HL-60 (cell line): ENCODE data around the gene TRPC4AP.

Experiments
- DNase-seq, 2 experiments: peaks; one replicate each; pipeline ENCODE4 v3.0.0-alpha.2; 2010 to 2020; ENCODE audit warnings: low read depth in 1 of 2, low spot score in 1 of 2
- H3K27ac ChIP-seq: fragments of 250-450 bp; sonication (Bioruptor Pico); replicated peaks from 2 replicates; pipeline ENCODE4 v1.5.1; 2020; ENCODE audit warnings: mild to moderate bottlenecking, moderate library complexity
- H3K27me3 ChIP-seq: fragments of 250-450 bp; sonication (Bioruptor Pico); 2 replicates; pipeline ENCODE4 v1.5.1; 2021; ENCODE audit warnings: mild to moderate bottlenecking, moderate library complexity; ENCODE audit not compliant: insufficient read depth, poor library complexity, severe bottlenecking
- H3K4me3 ChIP-seq: replicated peaks from 2 replicates; pipeline ENCODE4 v1.5.1; 2011; ENCODE audit warnings: mild to moderate bottlenecking, control low read depth, low read length; ENCODE audit not compliant: insufficient read depth
- CTCF ChIP-seq: IDR thresholded peaks from one replicate; pipeline ENCODE4 v1.5.1; 2011; ENCODE audit warnings: low read length, control low read depth, inconsistent platforms; ENCODE audit not compliant: insufficient read depth
- GABPA ChIP-seq: IDR thresholded peaks from 2 replicates; pipeline ENCODE4 v1.6.1; 2012; ENCODE audit warnings: low read depth
- POLR2AphosphoS5 ChIP-seq: IDR thresholded peaks from 2 replicates; pipeline ENCODE4 v1.6.1; 2012; ENCODE audit warnings: low read depth
- SPI1 ChIP-seq: IDR thresholded peaks from 2 replicates; pipeline ENCODE4 v1.6.1; 2012; ENCODE audit warnings: low read depth, mild to moderate bottlenecking, borderline replicate concordance
- TF ChIP-seq, protein P1 (sequence below): IDR thresholded peaks from 2 replicates; pipeline ENCODE4 v1.6.1; 2012; ENCODE audit warnings: low read depth; ENCODE audit not compliant: insufficient replicate concordance

The TRPC4AP gene

GRCh38 chr20:35006531-35006971 lies 86.1 kb downstream of the TRPC4AP start:
- TF ChIP-seq, protein P1, sequence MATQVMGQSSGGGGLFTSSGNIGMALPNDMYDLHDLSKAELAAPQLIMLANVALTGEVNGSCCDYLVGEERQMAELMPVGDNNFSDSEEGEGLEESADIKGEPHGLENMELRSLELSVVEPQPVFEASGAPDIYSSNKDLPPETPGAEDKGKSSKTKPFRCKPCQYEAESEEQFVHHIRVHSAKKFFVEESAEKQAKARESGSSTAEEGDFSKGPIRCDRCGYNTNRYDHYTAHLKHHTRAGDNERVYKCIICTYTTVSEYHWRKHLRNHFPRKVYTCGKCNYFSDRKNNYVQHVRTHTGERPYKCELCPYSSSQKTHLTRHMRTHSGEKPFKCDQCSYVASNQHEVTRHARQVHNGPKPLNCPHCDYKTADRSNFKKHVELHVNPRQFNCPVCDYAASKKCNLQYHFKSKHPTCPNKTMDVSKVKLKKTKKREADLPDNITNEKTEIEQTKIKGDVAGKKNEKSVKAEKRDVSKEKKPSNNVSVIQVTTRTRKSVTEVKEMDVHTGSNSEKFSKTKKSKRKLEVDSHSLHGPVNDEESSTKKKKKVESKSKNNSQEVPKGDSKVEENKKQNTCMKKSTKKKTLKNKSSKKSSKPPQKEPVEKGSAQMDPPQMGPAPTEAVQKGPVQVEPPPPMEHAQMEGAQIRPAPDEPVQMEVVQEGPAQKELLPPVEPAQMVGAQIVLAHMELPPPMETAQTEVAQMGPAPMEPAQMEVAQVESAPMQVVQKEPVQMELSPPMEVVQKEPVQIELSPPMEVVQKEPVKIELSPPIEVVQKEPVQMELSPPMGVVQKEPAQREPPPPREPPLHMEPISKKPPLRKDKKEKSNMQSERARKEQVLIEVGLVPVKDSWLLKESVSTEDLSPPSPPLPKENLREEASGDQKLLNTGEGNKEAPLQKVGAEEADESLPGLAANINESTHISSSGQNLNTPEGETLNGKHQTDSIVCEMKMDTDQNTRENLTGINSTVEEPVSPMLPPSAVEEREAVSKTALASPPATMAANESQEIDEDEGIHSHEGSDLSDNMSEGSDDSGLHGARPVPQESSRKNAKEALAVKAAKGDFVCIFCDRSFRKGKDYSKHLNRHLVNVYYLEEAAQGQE: no peak
- TF ChIP-seq GABPA (no peak), SPI1 (no peak), POLR2AphosphoS5 (no peak), CTCF (no peak)
- no peak for DNase-seq
- Histone ChIP-seq H3K4me3 (no peak overlapping the region), H3K27ac (no peak overlapping the region), H3K27me3 (no peaks in the 10 kb centered on the region)

DNA sequence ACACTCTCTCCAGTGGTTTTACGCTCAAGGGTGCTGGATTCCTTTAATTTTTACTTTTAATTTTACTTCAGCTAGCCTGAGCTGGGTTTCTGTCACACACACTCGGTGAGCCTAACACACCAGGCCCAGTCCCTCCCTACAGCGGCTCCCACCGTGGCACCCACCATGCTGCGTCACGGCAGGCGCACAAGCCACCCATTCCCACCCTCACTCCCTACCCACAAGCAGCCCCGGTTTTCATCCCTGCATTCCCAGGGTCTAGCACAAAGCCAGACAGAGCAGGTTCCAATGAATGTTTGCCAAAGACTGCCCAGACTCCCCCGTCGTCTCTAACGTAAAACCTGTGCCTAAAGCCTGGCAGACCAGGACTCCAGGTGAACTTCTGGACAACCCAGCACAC lies 86.6 kb downstream of the TRPC4AP start:
- no peak for DNase-seq
- no peak for TF ChIP-seq SPI1
- no peak for TF ChIP-seq GABPA
- TF ChIP-seq, protein P1: no peak
- no peak for TF ChIP-seq POLR2AphosphoS5
- TF ChIP-seq CTCF: no peak
- H3K4me3 ChIP-seq: no peak overlapping the region
- H3K27ac ChIP-seq: no peak overlapping the region
- no peaks in the 10 kb centered on the region for H3K27me3 ChIP-seq

- H3K27me3 ChIP-seq: no peaks in the 10 kb centered on the region
- no peak overlapping the region for H3K27ac ChIP-seq
- DNase-seq: no peak
- TF ChIP-seq, protein P1: no peak
- TF ChIP-seq SPI1: no peak
- H3K4me3 ChIP-seq: no peak overlapping the region
These were observed 87.1 kb downstream of the TRPC4AP start for GRCh38 chr20:35005463-35005961.
